MCF 10A (cell line): ENCODE results near the gene QKI. TPM values are rescaled to one million over a fixed set of nuclear protein-coding genes. Genes with fewer than 3 reads are reported as not detected.

Experiments
- BruUV-seq: library from RNA; stranded (reverse); fragments of 400-500 nt; replicated peaks from 2 replicates; lab custom pipeline; 2021; lab: Mats Ljungman, UMichigan
- CTCF ChIA-PET: fragments of 300-600 bp; sonication (Branson Sonifier 250); formaldehyde crosslinking; extraction: SDS; loops from one replicate; lab custom pipeline; 2021; ENCODE audit warnings: antibody characterized with exemption, inconsistent platforms; lab: Yijun Ruan, JAX
- POLR2A ChIA-PET: fragments of 300-600, 350-650 bp; sonication (Branson Sonifier 250); formaldehyde crosslinking; extraction: SDS; loops from one replicate; lab custom pipeline; 2020; ENCODE audit warnings: antibody characterized with exemption, inconsistent platforms; lab: Yijun Ruan, JAX
- DNase-seq: peaks from one replicate; pipeline ENCODE4 v3.0.0-alpha.2; 2018; ENCODE audit not compliant: unreplicated experiment
- H3K27ac Mint-ChIP-seq: one replicate; pipeline ENCODE4 v1.8.0; 2022; ENCODE audit warnings: mild to moderate bottlenecking, low read depth, mixed read lengths; ENCODE audit not compliant: unreplicated experiment
- H3K27me3 Mint-ChIP-seq: one replicate; pipeline ENCODE4 v1.8.0; 2022; ENCODE audit warnings: mixed read lengths; ENCODE audit not compliant: insufficient read depth, unreplicated experiment
- H3K36me3 Mint-ChIP-seq: one replicate; pipeline ENCODE4 v1.8.0; 2022; ENCODE audit warnings: mild to moderate bottlenecking, moderate library complexity, mixed read lengths; ENCODE audit not compliant: insufficient read depth, unreplicated experiment
- H3K4me1 Mint-ChIP-seq: one replicate; pipeline ENCODE4 v1.8.0; 2022; ENCODE audit warnings: mixed read lengths; ENCODE audit not compliant: insufficient read depth, unreplicated experiment
- H3K4me3 Mint-ChIP-seq: one replicate; pipeline ENCODE4 v1.8.0; 2022; ENCODE audit warnings: mild to moderate bottlenecking, moderate library complexity, mixed read lengths; ENCODE audit not compliant: unreplicated experiment
- H3K9me3 Mint-ChIP-seq: one replicate; pipeline ENCODE4 v1.8.0; 2022; ENCODE audit warnings: mixed read lengths; ENCODE audit not compliant: unreplicated experiment
- CTCF ChIP-seq: fragments of 200-600 bp; IDR thresholded peaks from one replicate; pipeline ENCODE4 v1.8.0; 2022; ENCODE audit warnings: antibody characterized with exemption, mild to moderate bottlenecking; ENCODE audit not compliant: unreplicated experiment
- intact Hi-C: fragments of 100-400 bp; cut with micrococcal nuclease; formaldehyde crosslinking; loops from 2 replicates; pipeline ENCODE4 v1.14.1; 2022
- total RNA-seq: library from RNA; stranded (reverse); gene quantifications from 2 replicates; pipeline ENCODE4 v1.2.3, GENCODE V29; 2022

Gene QKI
- total RNA-seq, 1 experiment from 2014 or later, result 272 TPM

DNA sequence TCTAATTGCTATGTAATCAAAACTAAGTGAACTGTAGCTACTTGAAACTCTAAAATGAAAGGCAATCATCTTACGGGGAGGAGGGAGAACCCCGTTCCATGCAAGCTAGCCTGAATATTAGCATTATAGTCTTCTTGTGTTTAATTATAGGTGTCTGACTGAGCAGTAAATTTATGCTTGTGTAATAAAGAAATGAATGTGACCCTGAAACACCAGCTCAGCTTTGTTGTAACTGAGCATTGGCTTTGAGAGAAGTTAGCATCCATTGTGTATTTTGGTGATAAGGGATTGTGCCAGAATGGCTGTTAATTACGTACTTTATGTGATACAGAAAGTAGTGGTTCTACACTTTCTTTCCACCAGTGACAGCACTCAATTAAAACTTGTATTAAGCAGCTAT is 86.9 kb downstream of the QKI start:
- no peak overlapping the region for H3K27ac Mint-ChIP-seq
- no peak for TF ChIP-seq CTCF
- intact Hi-C loops, result no loop called here
- H3K4me1 Mint-ChIP-seq, result peaks cover 12% of the 10 kb centered on the region
- H3K27me3 Mint-ChIP-seq, result no peaks in the 10 kb centered on the region
- no TSS peak for BruUV-seq
- H3K9me3 Mint-ChIP-seq, result peaks cover 7% of the 10 kb centered on the region
- ChIA-PET POLR2A (interaction anchor here (0.7 to 0.8 kb wide), 2 partner anchors 13 to 15 kb away, joined by 3 to 4 read pairs; no protein-coding TSS in a partner anchor), CTCF (interaction anchor here (0.8 to 1.0 kb wide), 4 partner anchors 8 to 44 kb away, joined by 3 to 4 read pairs (median 4); no protein-coding TSS in a partner anchor)
- DNase-seq, result no peak
- no peak overlapping the region for H3K4me3 Mint-ChIP-seq
- H3K36me3 Mint-ChIP-seq, result peaks cover 26% of the 10 kb centered on the region

DNA sequence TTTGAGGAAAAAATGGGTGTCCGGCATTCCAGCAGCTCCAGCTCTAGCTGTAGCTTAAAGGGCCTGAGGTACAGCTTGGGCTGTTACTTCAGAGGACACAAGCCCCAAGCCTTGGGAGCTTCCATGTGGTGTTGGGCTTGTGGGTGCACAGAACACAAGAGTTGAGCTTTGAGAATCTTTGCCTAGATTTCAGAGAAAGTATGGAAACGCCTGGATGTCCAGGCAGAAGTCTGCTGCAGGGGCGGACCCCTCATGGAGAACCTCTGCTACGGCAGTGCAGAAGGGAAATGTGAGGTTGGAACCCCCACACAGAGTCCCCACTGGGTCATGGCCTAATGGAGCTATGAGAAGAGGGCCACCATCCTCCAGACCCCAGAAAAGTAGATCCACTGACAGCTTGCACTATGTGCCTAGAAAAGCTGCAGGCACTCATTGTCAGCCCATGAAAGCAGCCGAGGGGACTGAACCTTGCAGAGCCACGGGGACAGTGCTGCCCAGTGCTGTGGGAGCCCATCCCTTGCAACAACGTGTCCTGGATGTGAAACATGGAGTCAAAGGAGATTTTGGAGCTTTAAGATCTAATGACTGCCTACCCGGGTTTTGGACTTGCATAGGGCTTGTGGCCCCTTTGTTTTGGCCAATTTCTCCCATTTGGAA is 90.6 kb downstream of the QKI start:
- POLR2A ChIA-PET, result no interaction called here
- BruUV-seq, result no TSS peak
- CTCF ChIA-PET, result interaction anchor here (0.7 kb wide), 1 partner anchor 1749 kb away, joined by 3 read pairs; no protein-coding TSS in a partner anchor
- intact Hi-C loops, result no loop called here
- H3K27me3 Mint-ChIP-seq, result no peaks in the 10 kb centered on the region
- H3K27ac Mint-ChIP-seq, result peak overlapping the region; percentile 13
- no peak for TF ChIP-seq CTCF
- H3K4me3 Mint-ChIP-seq, result no peak overlapping the region
- H3K36me3 Mint-ChIP-seq, result peaks cover 31% of the 10 kb centered on the region
- peaks cover under 1% of the 10 kb centered on the region for H3K4me1 Mint-ChIP-seq
- H3K9me3 Mint-ChIP-seq, result peaks cover 14% of the 10 kb centered on the region
- no peak for DNase-seq

GRCh38 chr6:163507965-163508364 is 93.4 kb downstream of the QKI start:
- intact Hi-C loops, result no loop called here
- BruUV-seq, result no TSS peak
- no peaks in the 10 kb centered on the region for H3K27me3 Mint-ChIP-seq
- H3K4me3 Mint-ChIP-seq, result no peak overlapping the region
- no peak for TF ChIP-seq CTCF
- H3K4me1 Mint-ChIP-seq, result no peaks in the 10 kb centered on the region
- CTCF ChIA-PET, result no interaction called here
- no peak overlapping the region for H3K27ac Mint-ChIP-seq
- no peak for DNase-seq
- H3K36me3 Mint-ChIP-seq, result peaks cover 27% of the 10 kb centered on the region
- POLR2A ChIA-PET, result interaction anchor here (0.5 to 1.5 kb wide), 5 partner anchors 9 to 58 kb away, joined by 3 to 8 read pairs (median 3); no protein-coding TSS in a partner anchor
- peaks cover 12% of the 10 kb centered on the region for H3K9me3 Mint-ChIP-seq

- intact Hi-C loops, result no loop called here
- no peak overlapping the region for H3K4me3 Mint-ChIP-seq
Observed at GRCh38 chr6:163513003-163513402, 98.5 kb downstream of the QKI start.

More at GRCh38 chr6:163513003-163513402, 98.5 kb downstream of the QKI start:
- no peak for TF ChIP-seq CTCF
- ChIA-PET CTCF (no interaction called here), POLR2A (no interaction called here)
- Mint-ChIP-seq H3K27me3 (no peaks in the 10 kb centered on the region), H3K9me3 (peaks cover 4% of the 10 kb centered on the region), H3K4me1 (peaks cover 10% of the 10 kb centered on the region), H3K36me3 (peaks cover 12% of the 10 kb centered on the region), H3K27ac (no peak overlapping the region)
- no TSS peak for BruUV-seq
- DNase-seq, result no peak
